ENCODE data around the gene YKT6. TPM values are rescaled to one million over a fixed set of nuclear protein-coding genes. Genes with fewer than 3 reads are reported as not detected.

The YKT6 gene
- total RNA-seq, 1 donor from 2014 or later = 83.7 TPM

GRCh38 chr7:44240376-44240775 is 39.6 kb downstream of the YKT6 start:
- no peak overlapping the region for H3K4me3 Mint-ChIP-seq
- H3K4me1 Mint-ChIP-seq = peaks cover 8% of the 10 kb centered on the region
- H3K9me3 Mint-ChIP-seq = no peaks in the 10 kb centered on the region
- H3K27me3 Mint-ChIP-seq (ENCODE audit: low read depth) = no peaks in the 10 kb centered on the region
- no peak overlapping the region for H3K27ac Mint-ChIP-seq
- TF ChIP-seq CTCF (IDR thresholded peaks at IDR 0.05; ENCODE audit: unreplicated experiment) = no peak
- H3K36me3 Mint-ChIP-seq = no peaks in the 10 kb centered on the region
- no peak for DNase-seq (ENCODE audit: low spot score in 2 of 2, unreplicated experiment in 2 of 2)

- no peaks in the 10 kb centered on the region for H3K36me3 Mint-ChIP-seq
Observed at GRCh38 chr7:44240983-44241510, 40.3 kb downstream of the YKT6 start.

GRCh38 chr7:44242091-44242490 is 41.3 kb downstream of the YKT6 start:
- TF ChIP-seq CTCF (IDR thresholded peaks at IDR 0.05; ENCODE audit: unreplicated experiment) = no peak
- no peak overlapping the region for H3K4me3 Mint-ChIP-seq
- H3K27ac Mint-ChIP-seq = no peak overlapping the region
- H3K4me1 Mint-ChIP-seq = peaks cover 2% of the 10 kb centered on the region
- H3K27me3 Mint-ChIP-seq (ENCODE audit: low read depth) = no peaks in the 10 kb centered on the region
- H3K9me3 Mint-ChIP-seq = no peaks in the 10 kb centered on the region
- H3K36me3 Mint-ChIP-seq = no peaks in the 10 kb centered on the region
- no peak for DNase-seq (ENCODE audit: low spot score in 2 of 2, unreplicated experiment in 2 of 2)

More at GRCh38 chr7:44240983-44241510, 40.3 kb downstream of the YKT6 start:
- Mint-ChIP-seq H3K9me3 (no peaks in the 10 kb centered on the region), H3K27me3 (ENCODE audit: low read depth) (no peaks in the 10 kb centered on the region), H3K4me3 (peak overlapping the region; percentile 20), H3K27ac (no peak overlapping the region), H3K4me1 (peaks cover 8% of the 10 kb centered on the region)
- peak; percentile 54 for TF ChIP-seq CTCF (IDR thresholded peaks at IDR 0.05; ENCODE audit: unreplicated experiment)
- peak; percentile 50 to 69 for DNase-seq (ENCODE audit: low spot score in 2 of 2, unreplicated experiment in 2 of 2)

- DNase-seq (ENCODE audit: low spot score in 2 of 2, unreplicated experiment in 2 of 2) = no peak
- H3K4me3 Mint-ChIP-seq = no peak overlapping the region
- no peaks in the 10 kb centered on the region for H3K9me3 Mint-ChIP-seq
- H3K4me1 Mint-ChIP-seq = peaks cover 2% of the 10 kb centered on the region
- no peaks in the 10 kb centered on the region for H3K27me3 Mint-ChIP-seq (ENCODE audit: low read depth)
- TF ChIP-seq CTCF (IDR thresholded peaks at IDR 0.05; ENCODE audit: unreplicated experiment) = peak; percentile 29
- no peaks in the 10 kb centered on the region for H3K36me3 Mint-ChIP-seq
- H3K27ac Mint-ChIP-seq = no peak overlapping the region
Observed at GRCh38 chr7:44244282-44244681, 43.5 kb downstream of the YKT6 start.

GRCh38 chr7:44246396-44247113 is 45.8 kb downstream of the YKT6 start:
- Mint-ChIP-seq H3K9me3 (no peaks in the 10 kb centered on the region), H3K4me3 (no peak overlapping the region), H3K27me3 (ENCODE audit: low read depth) (no peaks in the 10 kb centered on the region), H3K36me3 (no peaks in the 10 kb centered on the region), H3K4me1 (no peaks in the 10 kb centered on the region), H3K27ac (no peak overlapping the region)
- DNase-seq (ENCODE audit: low spot score in 2 of 2, unreplicated experiment in 2 of 2) = no peak
- TF ChIP-seq CTCF (IDR thresholded peaks at IDR 0.05; ENCODE audit: unreplicated experiment) = no peak
